Natural killer cell (primary cell): ENCODE data around the gene RRAD. TPM values are rescaled to one million over a fixed set of nuclear protein-coding genes. Genes with fewer than 3 reads are reported as not detected.

Source experiments
- ATAC-seq, 3 donors: fragments of 150-1000 bp in 2 of 3; fragments of 200-7000 bp in 1 of 3; cut with Tn5 transposase; 1 replicate in 1 of 3; 2 replicates in 2 of 3; pipeline ENCODE4 v1.10.0; 2021; ENCODE audit warnings: mild to moderate bottlenecking in 2 of 3, moderate library complexity in 2 of 3
- DNase-seq, 2 donors: peaks; one replicate each; pipeline versions ENCODE4 v3.0.0 to v3.0.0-alpha.2; 2013 to 2021; ENCODE audit warnings: mixed read lengths in 1 of 2
- H3K27ac ChIP-seq: one replicate; pipeline ENCODE4 v1.5.1; 2013; ENCODE audit warnings: mild to moderate bottlenecking, low read length
- H3K27me3 ChIP-seq: one replicate; pipeline ENCODE4 v1.6.1; 2013; ENCODE audit warnings: low read length; ENCODE audit not compliant: control insufficient read depth, insufficient read depth
- H3K36me3 ChIP-seq: one replicate; pipeline ENCODE4 v1.6.1; 2013; ENCODE audit warnings: low read length; ENCODE audit not compliant: control insufficient read depth, insufficient read depth
- H3K4me1 ChIP-seq: one replicate; pipeline ENCODE4 v1.6.1; 2013; ENCODE audit warnings: low read length; ENCODE audit not compliant: control insufficient read depth, insufficient read depth
- H3K4me3 ChIP-seq: one replicate; pipeline ENCODE4 v1.5.1; 2013; ENCODE audit warnings: low read length
- H3K9me3 ChIP-seq: one replicate; pipeline ENCODE4 v1.6.1; 2013; ENCODE audit warnings: low read length; ENCODE audit not compliant: control insufficient read depth, insufficient read depth
- H3K27ac Mint-ChIP-seq, 2 donors: one replicate each; pipeline ENCODE4 v1.8.0; 2022; ENCODE audit warnings: mild to moderate bottlenecking in 2 of 2, mixed read lengths in 2 of 2, moderate library complexity in 1 of 2
- H3K27me3 Mint-ChIP-seq, 2 donors: one replicate each; pipeline ENCODE4 v1.8.0; 2022; ENCODE audit warnings: low read depth in 2 of 2, mixed read lengths in 2 of 2
- H3K36me3 Mint-ChIP-seq: one replicate; pipeline ENCODE4 v1.8.0; 2022; ENCODE audit warnings: mixed read lengths
- H3K4me1 Mint-ChIP-seq, 2 donors: one replicate each; pipeline ENCODE4 v1.8.0; 2022; ENCODE audit warnings: mixed read lengths in 2 of 2
- H3K4me3 Mint-ChIP-seq: one replicate; pipeline ENCODE4 v1.8.0; 2022; ENCODE audit warnings: mild to moderate bottlenecking, moderate library complexity, mixed read lengths
- H3K9me3 Mint-ChIP-seq, 2 donors: one replicate each; pipeline ENCODE4 v1.8.0; 2022; ENCODE audit warnings: mixed read lengths in 2 of 2
- CTCF ChIP-seq: fragments of 200-600 bp; IDR thresholded peaks from one replicate; pipeline ENCODE4 v1.8.0; 2022; ENCODE audit warnings: antibody characterized with exemption
- WGBS: methylation state at CpG from one replicate; pipeline ENCODE4 v1.1.7; 2013; ENCODE audit warnings: missing lambda C conversion rate; ENCODE audit not compliant: insufficient coverage; 5-methylcytosine and 5-hydroxymethylcytosine counted together
- intact Hi-C: fragments of 100-400 bp; cut with micrococcal nuclease; formaldehyde crosslinking; loops from one replicate; pipeline ENCODE4 v1.14.2; 2022
- total RNA-seq, 4 donors: library from RNA; stranded (reverse); fragments of 120-200 nt in 1 of 4; gene quantifications; one replicate each; pipeline versions ENCODE4 v1.2.3 to v1.2.4, GENCODE V29; 2013 to 2022

Gene RRAD
- total RNA-seq, 3 donors from 2014 or later (not counting 1 experiment from before 2014, with no cell fraction given): 1.8 to 4.5 (median 2.8) TPM

DNA sequence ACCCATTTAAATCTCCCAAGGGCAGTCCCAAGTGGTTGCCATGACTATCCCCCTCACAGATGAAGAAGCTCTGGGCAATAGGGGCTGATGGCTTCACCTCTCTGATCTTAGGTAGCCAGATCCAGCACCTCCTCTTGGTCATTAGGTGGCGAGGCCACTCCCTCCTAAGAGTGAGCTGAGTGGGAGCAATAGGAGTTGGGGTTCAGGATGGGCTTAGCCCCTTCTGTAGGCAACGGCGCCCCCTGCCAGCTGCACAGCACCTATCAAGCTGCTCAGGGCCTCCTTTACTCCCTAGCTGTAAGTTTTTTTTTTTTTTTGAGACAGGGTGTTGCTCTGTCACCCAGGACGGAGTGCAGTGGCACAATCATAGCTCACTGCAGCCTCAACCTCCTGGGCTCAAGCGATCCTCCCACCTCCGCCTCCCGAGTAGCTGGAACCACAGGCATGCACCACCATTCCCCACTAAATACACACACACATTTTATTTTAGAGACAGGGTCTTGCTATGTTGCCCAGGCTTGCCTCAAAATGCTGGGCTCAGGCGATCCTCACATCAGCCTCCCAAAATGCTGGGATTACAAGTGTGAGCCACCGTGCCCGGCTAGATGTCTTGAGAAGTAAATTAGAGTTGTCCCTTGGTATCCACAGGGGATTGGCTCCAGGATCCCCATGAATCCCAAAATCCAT lies 3.5 kb upstream of the RRAD start:
- Histone ChIP-seq H3K27ac (no peak overlapping the region), H3K4me1 (peaks cover 31% of the 10 kb centered on the region), H3K36me3 (peaks cover 2% of the 10 kb centered on the region), H3K27me3 (peaks cover 16% of the 10 kb centered on the region), H3K9me3 (no peaks in the 10 kb centered on the region), H3K4me3 (no peak overlapping the region)
- WGBS: 90% methylated on average over 10 of the region's 10 CpGs
- DNase-seq: peak in 1 of 2 donors; percentile 50
- Mint-ChIP-seq H3K4me1 (peaks cover 23 to 32% of the 10 kb centered on the region in 2 donors), H3K4me3 (no peak overlapping the region), H3K27ac (peak overlapping the region in 1 of 2 donors; percentile 18), H3K9me3 (no peaks in the 10 kb centered on the region), H3K27me3 (peaks cover 3 to 12% of the 10 kb centered on the region in 2 donors), H3K36me3 (no peaks in the 10 kb centered on the region)
- peak in 1 of 3 donors; percentile 19 for ATAC-seq
- peak; percentile 15 for TF ChIP-seq CTCF
- intact Hi-C loops: loop anchor here (2.0 kb wide), 1 partner anchor 34 kb away; no protein-coding TSS in a partner anchor

GRCh38 chr16:66927918-66928649 lies 2.7 kb upstream of the RRAD start:
- Histone ChIP-seq H3K4me3 (no peak overlapping the region), H3K27me3 (peaks cover 17% of the 10 kb centered on the region), H3K27ac (no peak overlapping the region), H3K4me1 (peaks cover 24% of the 10 kb centered on the region), H3K36me3 (peaks cover 2% of the 10 kb centered on the region), H3K9me3 (no peaks in the 10 kb centered on the region)
- ATAC-seq: no peak
- Mint-ChIP-seq H3K36me3 (no peaks in the 10 kb centered on the region), H3K9me3 (no peaks in the 10 kb centered on the region), H3K4me1 (peaks cover 16 to 28% of the 10 kb centered on the region in 2 donors), H3K4me3 (no peak overlapping the region), H3K27ac (peak overlapping the region; percentile 18 to 37), H3K27me3 (peaks cover 10 to 20% of the 10 kb centered on the region in 2 donors)
- intact Hi-C loops: loop anchor here (2.0 kb wide), 1 partner anchor 33 kb away; no protein-coding TSS in a partner anchor
- no peak for TF ChIP-seq CTCF
- WGBS: 86% methylated on average over 8 of the region's 8 CpGs
- DNase-seq: no peak

- peaks cover 13% of the 10 kb centered on the region for H3K4me1 ChIP-seq
- Mint-ChIP-seq H3K27ac (no peak overlapping the region), H3K4me3 (no peak overlapping the region), H3K36me3 (no peaks in the 10 kb centered on the region), H3K4me1 (peaks cover 5 to 18% of the 10 kb centered on the region in 2 donors), H3K27me3 (peaks cover 10 to 22% of the 10 kb centered on the region in 2 donors), H3K9me3 (no peaks in the 10 kb centered on the region)
- intact Hi-C loops: no loop called here
- no peak for TF ChIP-seq CTCF
- H3K27ac ChIP-seq: no peak overlapping the region
- no peaks in the 10 kb centered on the region for H3K36me3 ChIP-seq
- ATAC-seq: no peak
- no peak overlapping the region for H3K4me3 ChIP-seq
- 73% methylated on average over 2 of the region's 3 CpGs for WGBS
- no peak for DNase-seq
- peaks cover 17% of the 10 kb centered on the region for H3K27me3 ChIP-seq
- no peaks in the 10 kb centered on the region for H3K9me3 ChIP-seq
These were observed 1.7 kb upstream of the RRAD start for GRCh38 chr16:66926961-66927436.
